ENCODE measurements around the gene DHRSX.

The DHRSX gene

GRCh38 chrX:2262668-2263055, 238.1 kb downstream of the DHRSX start:
- Histone ChIP-seq H3K27ac (ENCODE audit: poor library complexity, severe bottlenecking) (no peak overlapping the region), H3K9me3 (ENCODE audit: severe bottlenecking) (no peaks in the 10 kb centered on the region), H3K4me3 (ENCODE audit: severe bottlenecking) (no peak overlapping the region), H3K27me3 (ENCODE audit: insufficient read depth, poor library complexity, severe bottlenecking) (no peaks in the 10 kb centered on the region), H3K4me1 (ENCODE audit: insufficient read depth, poor library complexity, severe bottlenecking) (no peaks in the 10 kb centered on the region), H3K36me3 (ENCODE audit: low read depth) (peaks cover 4% of the 10 kb centered on the region)
- DNase-seq (ENCODE audit: low spot score) (no peak), ATAC-seq (ENCODE audit: low read depth) (peak; percentile 22; the same call in 1 of the 3 replicates)
- TF ChIP-seq CTCF (IDR thresholded peaks at IDR 0.05; ENCODE audit: poor library complexity, severe bottlenecking): no peak

GRCh38 chrX:2261831-2262667, 238.7 kb downstream of the DHRSX start:
- H3K27me3 ChIP-seq (ENCODE audit: insufficient read depth, poor library complexity, severe bottlenecking): no peaks in the 10 kb centered on the region
- DNase-seq (ENCODE audit: low spot score): no peak
- peaks cover 4% of the 10 kb centered on the region for H3K36me3 ChIP-seq (ENCODE audit: low read depth)
- ATAC-seq (ENCODE audit: low read depth): peak; percentile 22
- H3K4me3 ChIP-seq (ENCODE audit: severe bottlenecking): no peak overlapping the region
- H3K4me1 ChIP-seq (ENCODE audit: insufficient read depth, poor library complexity, severe bottlenecking): no peaks in the 10 kb centered on the region
- H3K27ac ChIP-seq (ENCODE audit: poor library complexity, severe bottlenecking): no peak overlapping the region
- TF ChIP-seq CTCF (IDR thresholded peaks at IDR 0.05; ENCODE audit: poor library complexity, severe bottlenecking): no peak
- H3K9me3 ChIP-seq (ENCODE audit: severe bottlenecking): no peaks in the 10 kb centered on the region

- no peak overlapping the region for H3K4me3 ChIP-seq (ENCODE audit: severe bottlenecking)
- DNase-seq (ENCODE audit: low spot score) (no peak), ATAC-seq (ENCODE audit: low read depth) (no peak)
- H3K4me1 ChIP-seq (ENCODE audit: insufficient read depth, poor library complexity, severe bottlenecking): no peaks in the 10 kb centered on the region
- peaks cover 6% of the 10 kb centered on the region for H3K9me3 ChIP-seq (ENCODE audit: severe bottlenecking)
- no peak overlapping the region for H3K27ac ChIP-seq (ENCODE audit: poor library complexity, severe bottlenecking)
- no peaks in the 10 kb centered on the region for H3K27me3 ChIP-seq (ENCODE audit: insufficient read depth, poor library complexity, severe bottlenecking)
- no peaks in the 10 kb centered on the region for H3K36me3 ChIP-seq (ENCODE audit: low read depth)
- TF ChIP-seq CTCF (IDR thresholded peaks at IDR 0.05; ENCODE audit: poor library complexity, severe bottlenecking): no peak
Observed at GRCh38 chrX:2252331-2253065, 248.3 kb downstream of the DHRSX start.

GRCh38 chrX:2251211-2251610, 249.6 kb downstream of the DHRSX start:
- no peak for TF ChIP-seq CTCF (IDR thresholded peaks at IDR 0.05; ENCODE audit: poor library complexity, severe bottlenecking)
- Histone ChIP-seq H3K9me3 (ENCODE audit: severe bottlenecking) (peaks cover 6% of the 10 kb centered on the region), H3K4me1 (ENCODE audit: insufficient read depth, poor library complexity, severe bottlenecking) (no peaks in the 10 kb centered on the region), H3K4me3 (ENCODE audit: severe bottlenecking) (no peak overlapping the region), H3K27ac (ENCODE audit: poor library complexity, severe bottlenecking) (no peak overlapping the region), H3K36me3 (ENCODE audit: low read depth) (no peaks in the 10 kb centered on the region), H3K27me3 (ENCODE audit: insufficient read depth, poor library complexity, severe bottlenecking) (no peaks in the 10 kb centered on the region)
- ATAC-seq (ENCODE audit: low read depth) (no peak), DNase-seq (ENCODE audit: low spot score) (no peak)

All from RWPE2 (cell line).